Smooth muscle cell (in vitro differentiated cells): ENCODE results near the gene RFX1. TPM values are rescaled to one million over a fixed set of nuclear protein-coding genes. Genes with fewer than 3 reads are reported as not detected.

Source experiments
- DNase-seq: peaks from one replicate; lab custom pipeline; 2025; ENCODE audit not compliant: unreplicated experiment; lab: John Stamatoyannopoulos, UW
- H2AFZ ChIP-seq: fragments of 200-600 bp; sonication (generic); 2 replicates; pipeline ENCODE4 v1.6.0; 2016; ENCODE audit warnings: antibody characterized with exemption, low read depth, mild to moderate bottlenecking
- H3F3A ChIP-seq: fragments of 200-600 bp; sonication (generic); 2 replicates; pipeline ENCODE4 v1.6.0; 2017; ENCODE audit warnings: antibody characterized with exemption, low read depth
- H3K27ac ChIP-seq: fragments of 200-600 bp; sonication (generic); 2 replicates; pipeline ENCODE4 v1.5.1; 2016; ENCODE audit warnings: low read depth, mild to moderate bottlenecking
- H3K27me3 ChIP-seq: fragments of 200-600 bp; sonication (generic); 2 replicates; pipeline ENCODE4 v1.6.1; 2016; ENCODE audit warnings: low read depth, mild to moderate bottlenecking
- H3K36me3 ChIP-seq: fragments of 200-600 bp; sonication (generic); 2 replicates; pipeline ENCODE4 v1.5.1; 2016; ENCODE audit warnings: low read depth
- H3K4me1 ChIP-seq: fragments of 200-600 bp; sonication (generic); 2 replicates; pipeline ENCODE4 v1.5.1; 2016; ENCODE audit warnings: low read depth
- H3K4me2 ChIP-seq: fragments of 200-600 bp; sonication (generic); 2 replicates; pipeline ENCODE4 v1.6.0; 2016; ENCODE audit warnings: mild to moderate bottlenecking
- H3K4me3 ChIP-seq: fragments of 200-600 bp; sonication (generic); 2 replicates; pipeline ENCODE4 v1.5.1; 2016; ENCODE audit warnings: mild to moderate bottlenecking
- H3K79me2 ChIP-seq: fragments of 200-600 bp; sonication (generic); 2 replicates; pipeline ENCODE4 v1.6.0; 2016; ENCODE audit warnings: low read depth, mild to moderate bottlenecking
- H3K9ac ChIP-seq: fragments of 200-600 bp; sonication (generic); 2 replicates; pipeline ENCODE4 v1.6.0; 2016; ENCODE audit warnings: low read depth
- H3K9me3 ChIP-seq: fragments of 200-600 bp; sonication (generic); replicated peaks from 2 replicates; pipeline ENCODE4 v1.5.1; 2016; ENCODE audit warnings: low read depth
- H4K20me1 ChIP-seq: fragments of 200-600 bp; sonication (generic); 2 replicates; pipeline ENCODE4 v1.6.0; 2016; ENCODE audit warnings: low read depth
- CTCF ChIP-seq: fragments of 200-600 bp; sonication (generic); IDR thresholded peaks from 2 replicates; pipeline ENCODE4 v1.5.1; 2017; ENCODE audit warnings: borderline replicate concordance, mild to moderate bottlenecking, antibody characterized with exemption; ENCODE audit not compliant: insufficient read depth, poor library complexity, severe bottlenecking
- WGBS: methylation state at CpG from one replicate; pipeline ENCODE4 v1.1.7; 2016; ENCODE audit warnings: low lambda C conversion rate; 5-methylcytosine and 5-hydroxymethylcytosine counted together
- polyA plus RNA-seq: library from polyadenylated mRNA; unstranded; fragments of >200 nt; fragmentation: Nextera tagmentation; extraction: Ambion mirVana; gene quantifications from 2 replicates; pipeline ENCODE4 v1.2.1, GENCODE V29; 2016
- total RNA-seq: library from RNA; depleted of rRNA; stranded (reverse); fragments of >200 nt; gene quantifications from 2 replicates; pipeline ENCODE4 v1.2.3, GENCODE V29; 2014

The RFX1 gene
- total and polyA plus RNA-seq, 2 experiments from 2014 or later, result 2.2 TPM

- no peaks in the 10 kb centered on the region for H3K4me1 ChIP-seq
- H2AFZ ChIP-seq, result no peak overlapping the region
- no peaks in the 10 kb centered on the region for H3K36me3 ChIP-seq
- TF ChIP-seq CTCF, result no peak
- peaks cover 49% of the 10 kb centered on the region for H3K79me2 ChIP-seq
- H3K27me3 ChIP-seq, result no peaks in the 10 kb centered on the region
- no peak for DNase-seq
- no peak overlapping the region for H3K27ac ChIP-seq
- H3K4me2 ChIP-seq, result no peak overlapping the region
- H3K9ac ChIP-seq, result no peak overlapping the region
- H3K9me3 ChIP-seq, result no peaks in the 10 kb centered on the region
- H4K20me1 ChIP-seq, result no peaks in the 10 kb centered on the region
- no peak overlapping the region for H3K4me3 ChIP-seq
- no peaks in the 10 kb centered on the region for H3F3A ChIP-seq
- WGBS, result 95% methylated on average over 22 of the region's 22 CpGs
These were observed 9.0 kb downstream of the RFX1 start for GRCh38 chr19:13996928-13997630.

GRCh38 chr19:13995878-13996765, 10.0 kb downstream of the RFX1 start:
- no peak for TF ChIP-seq CTCF
- no peaks in the 10 kb centered on the region for H3K36me3 ChIP-seq
- no peaks in the 10 kb centered on the region for H3K9me3 ChIP-seq
- no peaks in the 10 kb centered on the region for H3K4me1 ChIP-seq
- 96% methylated on average over 14 of the region's 14 CpGs for WGBS
- no peaks in the 10 kb centered on the region for H3F3A ChIP-seq
- H4K20me1 ChIP-seq, result no peaks in the 10 kb centered on the region
- H3K9ac ChIP-seq, result no peak overlapping the region
- H3K27me3 ChIP-seq, result no peaks in the 10 kb centered on the region
- no peak overlapping the region for H3K4me2 ChIP-seq
- H3K27ac ChIP-seq, result no peak overlapping the region
- H2AFZ ChIP-seq, result no peak overlapping the region
- DNase-seq, result no peak
- no peak overlapping the region for H3K4me3 ChIP-seq
- H3K79me2 ChIP-seq, result peaks cover 41% of the 10 kb centered on the region

GRCh38 chr19:13995017-13995728, 10.9 kb downstream of the RFX1 start:
- Histone ChIP-seq H2AFZ (no peak overlapping the region), H3K79me2 (peaks cover 31% of the 10 kb centered on the region), H3K36me3 (no peaks in the 10 kb centered on the region), H3K27me3 (no peaks in the 10 kb centered on the region), H3K9me3 (no peaks in the 10 kb centered on the region), H3K4me2 (no peak overlapping the region), H3F3A (no peaks in the 10 kb centered on the region), H3K27ac (no peak overlapping the region), H4K20me1 (no peaks in the 10 kb centered on the region), H3K4me3 (no peak overlapping the region), H3K4me1 (no peaks in the 10 kb centered on the region), H3K9ac (no peak overlapping the region)
- no peak for DNase-seq
- no peak for TF ChIP-seq CTCF
- WGBS, result 92% methylated on average over 13 of the region's 13 CpGs
